A673 (cell line): ENCODE data around the gene SOX13.

ENCODE experiments used
- EZH2 ChIP-seq: fragments of 200-600 bp; sonication (generic); IDR thresholded peaks from 2 replicates; pipeline ENCODE4 v1.6.1; 2017; ENCODE audit warnings: borderline replicate concordance, low read depth, mild to moderate bottlenecking, mixed read lengths, antibody characterized with exemption, low read length; ENCODE audit not compliant: poor library complexity, severe bottlenecking
- TF ChIP-seq, protein P1 (sequence below): fragments of 300-800, 200-600 bp; sonication (generic); conservative IDR thresholded peaks from 2 replicates; pipeline ENCODE4 v1.5.1; 2017; ENCODE audit warnings: low read depth, mild to moderate bottlenecking, antibody characterized with exemption, low read length, moderate library complexity, mixed read lengths

DNA sequence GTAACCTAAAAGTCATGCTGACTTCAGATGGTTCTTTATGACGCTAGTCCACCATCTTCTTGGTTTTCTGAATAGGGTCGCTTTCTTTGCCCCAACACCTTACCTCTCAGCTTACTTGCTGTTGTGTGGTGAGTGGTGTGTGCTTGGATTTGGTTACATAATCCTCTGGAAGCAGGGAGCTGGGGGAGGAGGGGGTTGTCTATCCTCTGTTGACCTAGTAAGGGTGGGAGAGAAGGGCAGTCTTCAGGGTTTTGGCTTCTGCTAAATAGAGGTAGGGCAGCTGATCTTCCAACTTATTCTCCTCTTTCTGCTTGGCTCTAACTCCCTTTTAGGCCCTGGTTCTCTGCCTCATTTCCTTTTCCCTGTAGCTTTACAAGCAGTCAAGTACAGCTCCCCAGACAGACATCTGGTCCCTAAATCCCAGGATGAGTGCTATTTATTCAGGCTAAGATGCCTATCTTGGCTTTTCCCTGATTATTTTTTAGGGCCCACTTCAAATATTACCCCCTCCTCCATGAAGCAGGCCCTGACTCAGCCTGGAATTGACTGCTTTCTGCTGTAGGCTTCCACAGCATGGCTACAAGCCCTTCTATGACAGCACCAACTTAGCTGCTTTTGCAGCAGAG is 99.6 kb downstream of the SOX13 start:
- TF ChIP-seq, protein P1, sequence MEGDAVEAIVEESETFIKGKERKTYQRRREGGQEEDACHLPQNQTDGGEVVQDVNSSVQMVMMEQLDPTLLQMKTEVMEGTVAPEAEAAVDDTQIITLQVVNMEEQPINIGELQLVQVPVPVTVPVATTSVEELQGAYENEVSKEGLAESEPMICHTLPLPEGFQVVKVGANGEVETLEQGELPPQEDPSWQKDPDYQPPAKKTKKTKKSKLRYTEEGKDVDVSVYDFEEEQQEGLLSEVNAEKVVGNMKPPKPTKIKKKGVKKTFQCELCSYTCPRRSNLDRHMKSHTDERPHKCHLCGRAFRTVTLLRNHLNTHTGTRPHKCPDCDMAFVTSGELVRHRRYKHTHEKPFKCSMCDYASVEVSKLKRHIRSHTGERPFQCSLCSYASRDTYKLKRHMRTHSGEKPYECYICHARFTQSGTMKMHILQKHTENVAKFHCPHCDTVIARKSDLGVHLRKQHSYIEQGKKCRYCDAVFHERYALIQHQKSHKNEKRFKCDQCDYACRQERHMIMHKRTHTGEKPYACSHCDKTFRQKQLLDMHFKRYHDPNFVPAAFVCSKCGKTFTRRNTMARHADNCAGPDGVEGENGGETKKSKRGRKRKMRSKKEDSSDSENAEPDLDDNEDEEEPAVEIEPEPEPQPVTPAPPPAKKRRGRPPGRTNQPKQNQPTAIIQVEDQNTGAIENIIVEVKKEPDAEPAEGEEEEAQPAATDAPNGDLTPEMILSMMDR, result no peak
- TF ChIP-seq EZH2, result no peak
